Fibroblast of skin of right quadriceps (primary cell): ENCODE measurements around the gene PLXNA1.

Experiments
- DNase-seq: peaks from one replicate; pipeline ENCODE4 v3.0.0-alpha.2; 2013

Gene PLXNA1

GRCh38 chr3:126988451-126989021, 5.6 kb downstream of the PLXNA1 start:
- DNase-seq = no peak

GRCh38 chr3:126989316-126990023, 6.6 kb downstream of the PLXNA1 start:
- no peak for DNase-seq

DNA sequence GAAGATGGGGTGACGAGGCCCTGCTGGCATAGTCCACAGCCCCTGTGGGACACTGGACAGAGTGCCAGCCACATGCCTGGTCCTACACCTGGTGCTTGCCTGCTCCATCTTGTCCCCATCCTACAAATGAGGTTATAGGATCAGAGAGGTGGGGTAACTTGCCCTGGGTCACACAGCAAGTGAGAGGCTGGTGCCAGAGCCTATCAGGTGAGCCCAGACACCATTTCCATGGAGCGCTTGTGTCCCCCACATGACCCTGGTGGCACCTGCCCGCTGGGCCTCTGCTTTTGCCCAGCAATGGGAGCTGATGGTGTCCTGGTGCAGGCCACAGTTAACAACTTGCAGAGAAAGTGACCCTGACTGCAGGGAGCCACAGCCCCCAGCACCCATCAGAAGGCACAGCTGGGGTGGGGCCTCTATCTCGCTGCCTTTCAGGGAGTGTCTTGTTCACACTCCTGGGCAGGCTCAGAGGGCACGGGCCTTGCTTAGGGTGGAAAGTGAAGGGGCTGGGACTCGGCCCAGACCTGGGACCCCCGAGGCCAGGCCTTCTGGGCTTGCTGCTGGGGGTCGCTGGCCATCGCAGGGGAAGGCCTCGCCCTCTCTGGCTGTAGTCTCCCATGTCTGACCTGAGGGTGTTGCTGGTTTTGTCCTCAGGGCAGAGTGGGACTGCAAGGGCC, 7.2 kb downstream of the PLXNA1 start:
- DNase-seq = no peak

GRCh38 chr3:126990890-126991289, 8.0 kb downstream of the PLXNA1 start:
- no peak for DNase-seq

GRCh38 chr3:126991366-126992200, 8.7 kb downstream of the PLXNA1 start:
- no peak for DNase-seq

DNA sequence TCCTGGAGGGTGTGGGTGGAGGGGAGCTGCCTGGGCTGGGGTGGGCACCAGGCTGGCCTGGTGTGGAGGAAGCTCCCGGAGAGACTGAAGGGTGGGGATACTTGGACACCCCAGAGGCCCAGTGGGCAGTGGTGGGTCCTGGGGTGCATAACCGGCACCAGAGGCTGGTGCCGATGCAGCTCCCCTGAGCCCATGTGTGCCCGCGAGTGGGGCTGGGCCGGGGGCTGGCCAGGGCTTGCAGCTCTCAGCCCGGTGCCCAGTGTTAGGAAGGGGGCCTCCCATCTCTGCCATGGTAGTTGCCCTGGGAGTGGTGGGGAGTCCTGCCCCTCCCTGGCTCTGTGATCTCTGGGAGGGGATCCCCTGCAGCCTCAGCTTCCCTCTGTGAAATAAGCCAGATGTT, 9.3 kb downstream of the PLXNA1 start:
- DNase-seq = no peak

- DNase-seq = no peak
Measured at GRCh38 chr3:126992776-126993175, 9.9 kb downstream of the PLXNA1 start.

DNA sequence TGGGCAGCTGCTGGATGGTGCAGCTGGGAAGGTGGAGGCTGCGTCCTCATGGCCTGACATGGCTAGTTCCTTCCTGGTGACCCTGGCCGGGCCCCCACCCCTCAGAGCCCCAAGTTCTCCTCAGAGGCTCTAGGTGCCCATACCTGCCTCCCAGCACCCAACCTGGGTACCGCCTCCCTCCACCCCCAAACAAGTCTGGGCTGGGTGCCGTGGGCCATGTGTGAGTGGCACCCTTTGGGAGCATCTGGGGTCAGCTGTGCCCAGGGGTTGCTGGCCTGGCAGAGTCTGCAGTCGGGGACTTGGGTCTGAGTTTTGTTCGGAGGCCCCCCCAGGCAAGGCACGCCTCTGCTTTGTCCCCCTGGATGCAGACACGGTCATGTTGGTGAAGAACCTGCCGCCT, 10.5 kb downstream of the PLXNA1 start:
- DNase-seq = no peak

GRCh38 chr3:126994661-126995245, 11.8 kb downstream of the PLXNA1 start:
- no peak for DNase-seq

- no peak for DNase-seq
Measured at GRCh38 chr3:126995254-126995780, 12.4 kb downstream of the PLXNA1 start.

- DNase-seq = no peak
Measured at GRCh38 chr3:126995926-126996512, 13.1 kb downstream of the PLXNA1 start.

DNA sequence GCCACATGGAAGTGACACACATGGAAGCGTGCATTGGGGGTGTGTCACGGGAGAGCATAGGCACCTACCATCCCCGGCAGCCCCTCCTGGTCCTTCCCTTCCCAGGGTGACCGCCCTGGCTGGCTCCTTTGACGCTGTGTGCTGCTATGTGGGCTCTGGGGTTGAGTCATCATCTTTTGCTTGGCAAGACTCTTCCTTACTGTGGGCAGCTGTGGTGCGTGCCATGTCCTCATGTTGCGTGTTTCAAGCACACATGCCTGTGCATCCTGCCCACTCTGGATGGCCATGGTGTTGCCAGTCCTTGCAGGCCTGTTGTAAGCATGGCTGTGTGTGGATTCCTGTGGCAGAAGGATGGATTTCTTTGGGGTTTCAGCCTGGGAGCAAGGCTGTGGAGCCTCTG, 14.0 kb downstream of the PLXNA1 start:
- DNase-seq = no peak

- no peak for DNase-seq
Measured at GRCh38 chr3:126997455-126998038, 14.6 kb downstream of the PLXNA1 start.

DNA sequence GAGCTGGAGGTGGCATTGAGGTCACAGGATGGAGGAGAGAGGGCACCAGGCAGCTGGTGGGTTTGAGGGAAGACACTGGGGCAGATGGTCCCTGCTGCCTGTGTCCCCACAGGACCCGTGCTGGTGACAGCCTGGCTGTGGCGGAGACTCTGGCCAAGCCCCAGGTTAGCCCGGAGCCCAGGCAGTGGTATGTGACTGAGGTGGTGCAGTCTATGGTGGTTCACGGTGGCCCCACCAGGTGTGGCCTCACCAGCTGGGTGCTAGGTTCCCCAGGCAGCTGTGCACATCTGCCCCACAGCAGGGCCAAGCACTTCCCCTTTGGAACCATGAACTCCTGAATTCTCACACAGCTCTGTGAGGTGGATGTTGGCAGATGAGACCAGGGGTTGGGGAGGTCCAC, 15.4 kb downstream of the PLXNA1 start:
- DNase-seq = no peak

DNA sequence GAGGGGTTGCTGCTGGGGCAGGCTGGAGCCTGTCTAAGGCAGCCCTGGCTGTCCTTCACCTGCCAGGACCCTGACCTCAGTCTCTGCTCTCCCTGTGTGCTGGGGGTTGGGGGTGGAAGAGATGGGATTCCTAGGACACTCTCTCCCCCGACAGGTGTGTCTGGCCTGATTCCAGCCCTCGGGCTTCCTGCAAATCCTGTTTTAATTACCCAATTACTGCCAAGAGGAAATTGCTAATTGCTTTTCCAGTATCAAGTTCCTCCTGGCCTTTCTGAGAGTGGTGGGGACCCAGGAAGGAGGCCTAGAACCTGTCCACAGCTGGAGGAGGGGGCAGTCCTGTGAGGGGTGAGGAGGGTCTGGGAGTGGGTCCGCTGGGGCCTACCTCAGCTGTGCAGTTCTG, 15.8 kb downstream of the PLXNA1 start:
- no peak for DNase-seq

DNA sequence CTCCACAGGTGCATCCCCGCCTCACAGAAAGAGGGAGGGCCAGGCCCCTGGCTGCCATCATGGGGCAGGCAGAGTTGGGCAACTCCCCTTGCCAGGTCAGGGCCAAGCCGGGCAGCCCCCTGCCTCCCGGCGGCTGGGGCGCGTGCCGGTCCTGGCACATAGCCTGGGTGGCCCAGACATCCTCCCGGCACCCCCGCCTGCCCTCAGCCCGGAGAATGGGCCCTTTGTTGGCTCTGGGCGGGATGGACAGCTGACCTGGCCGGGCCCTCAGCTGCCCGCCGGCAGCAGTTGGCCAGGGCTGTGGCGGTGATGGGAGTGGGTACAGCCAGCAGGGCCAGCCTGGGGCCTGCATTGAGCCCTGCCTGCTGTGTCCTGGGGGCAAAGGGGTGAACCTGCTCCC, 16.5 kb downstream of the PLXNA1 start:
- no peak for DNase-seq

- no peak for DNase-seq
Measured at GRCh38 chr3:127000119-127000518, 17.2 kb downstream of the PLXNA1 start.

GRCh38 chr3:127000761-127001160, 17.8 kb downstream of the PLXNA1 start:
- no peak for DNase-seq

GRCh38 chr3:127001486-127002194, 18.7 kb downstream of the PLXNA1 start:
- DNase-seq = no peak

GRCh38 chr3:127002195-127003174, 19.6 kb downstream of the PLXNA1 start:
- DNase-seq = peak; percentile 92
